Right cardiac atrium (tissue), 5 donors: Measurements from ENCODE around the gene CCDC181. TPM values are rescaled to one million over a fixed set of nuclear protein-coding genes. Genes with fewer than 3 reads are reported as not detected.

ENCODE experiments used
- ATAC-seq, 2 donors: fragments of 200-7000 bp; cut with Tn5 transposase; one replicate each; pipeline versions ENCODE4 v1.8.0 to v1.9.1; 2020; ENCODE audit warnings: moderate library complexity in 2 of 2, mild to moderate bottlenecking in 1 of 2
- DNase-seq, 3 donors: peaks; one replicate each; pipeline ENCODE4 v3.0.0-alpha.2; 2020
- H3K27ac ChIP-seq: one replicate; pipeline ENCODE4 v1.5.1; 2013; ENCODE audit warnings: mild to moderate bottlenecking, low read length, control low read depth, moderate library complexity
- H3K27me3 ChIP-seq: one replicate; pipeline ENCODE4 v1.6.1; 2013; ENCODE audit not compliant: control insufficient read depth, insufficient read depth
- H3K4me1 ChIP-seq: one replicate; pipeline ENCODE4 v1.6.1; 2013; ENCODE audit warnings: low read length; ENCODE audit not compliant: control insufficient read depth, insufficient read depth
- H3K4me3 ChIP-seq: one replicate; pipeline ENCODE4 v1.5.1; 2013; ENCODE audit warnings: low read length, control low read depth
- H3K9me3 ChIP-seq: one replicate; pipeline ENCODE4 v1.6.1; 2013; ENCODE audit warnings: low read length; ENCODE audit not compliant: control insufficient read depth
- WGBS: extraction: QIAGEN DNeasy Blood & Tissue Kit; methylation state at CpG from one replicate; pipeline ENCODE4 v1.1.7; 2013; 5-methylcytosine and 5-hydroxymethylcytosine counted together
- intact Hi-C, 4 donors: fragments of 100-400 bp; cut with DNase I; formaldehyde crosslinking; loops; one replicate each; pipeline versions ENCODE4 v1.11.0 to v1.14.0; 2022 to 2023
- long read RNA-seq, 4 donors: library from polyadenylated mRNA; unstranded; transcript quantifications; one replicate each; pipeline ENCODE4 v2.0.0, GENCODE V29; 2020 to 2021
- polyA plus RNA-seq: library from polyadenylated mRNA; stranded (reverse); fragments of 200-250 nt; gene quantifications from one replicate; pipeline ENCODE4 v1.2.3, GENCODE V29; 2013
- total RNA-seq, 4 donors: library from RNA; stranded (reverse); fragmentation: NEBNext Ultra II Directional; extraction: Animal tissue kit (Norgen Biotek cat#: 25700); gene quantifications; one replicate each; pipeline ENCODE4 v1.2.1, GENCODE V29; 2021
- donor health status: healthy with polysubstance abuse.
- donor health status: DM: no; HTN: yes; CAD: no.
- donor health status: DM: no; HTN: no; CAD: no.
- donor health status: DM: no; HTN: yes; CAD: no; lungs with severe emphysema.
- donor health status: DM: yes; HTN: yes; CAD: no.

The CCDC181 gene
- total RNA-seq = 1 to 10 TPM; 2.2 to 3.3 (median 2.4) TPM
- polyA plus RNA-seq = 1.9 TPM
- long read RNA-seq, donor 1, partial matches to known transcripts = 2 of 7 reads
- long read RNA-seq, donor 1, other reads (novel, unspliced or antisense) = 1 of 7 reads
- long read RNA-seq, donor 2, partial matches to known transcripts = 1 of 5 reads
- long read RNA-seq, donor 2, other reads (novel, unspliced or antisense) = 1 of 5 reads
- long read RNA-seq, donor 3, partial matches to known transcripts = 2 of 4 reads
- long read RNA-seq, donor 3, other reads (novel, unspliced or antisense) = 1 of 4 reads
- long read RNA-seq, donor 4, partial matches to known transcripts = 0 of 2 reads
- long read RNA-seq, donor 4, other reads (novel, unspliced or antisense) = 1 of 2 reads

- peak; percentile 97 to 99 for ATAC-seq
- no peaks in the 10 kb centered on the region for H3K4me1 ChIP-seq
- peak; percentile 78 to 89 (median 87) for DNase-seq
- intact Hi-C loops = no loop called here
- no peaks in the 10 kb centered on the region for H3K27me3 ChIP-seq
- peak within 1 kb of the TSS; percentile 66 for H3K4me3 ChIP-seq
- 2% methylated on average over 29 of the region's 29 CpGs for WGBS
- H3K9me3 ChIP-seq = no peaks in the 10 kb centered on the region
- no peak within 1 kb of the TSS for H3K27ac ChIP-seq
These were observed at the start of gene CCDC181 for GRCh38 chr1:169427081-169427641. TSS of gene CCDC181 (minus strand) at chr1:169427474. CDS start at chr1:169424927, 2,547 bp downstream.

- Histone ChIP-seq H3K4me3 (no peak overlapping the region), H3K27ac (no peak overlapping the region), H3K4me1 (peaks cover 1% of the 10 kb centered on the region), H3K27me3 (no peaks in the 10 kb centered on the region), H3K9me3 (no peaks in the 10 kb centered on the region)
- 70% methylated on average over 3 of the region's 3 CpGs for WGBS
- no peak for DNase-seq
- no peak for ATAC-seq
- intact Hi-C loops = no loop called here
These were observed 48.6 kb upstream of the CCDC181 start for GRCh38 chr1:169475806-169476387.

DNA sequence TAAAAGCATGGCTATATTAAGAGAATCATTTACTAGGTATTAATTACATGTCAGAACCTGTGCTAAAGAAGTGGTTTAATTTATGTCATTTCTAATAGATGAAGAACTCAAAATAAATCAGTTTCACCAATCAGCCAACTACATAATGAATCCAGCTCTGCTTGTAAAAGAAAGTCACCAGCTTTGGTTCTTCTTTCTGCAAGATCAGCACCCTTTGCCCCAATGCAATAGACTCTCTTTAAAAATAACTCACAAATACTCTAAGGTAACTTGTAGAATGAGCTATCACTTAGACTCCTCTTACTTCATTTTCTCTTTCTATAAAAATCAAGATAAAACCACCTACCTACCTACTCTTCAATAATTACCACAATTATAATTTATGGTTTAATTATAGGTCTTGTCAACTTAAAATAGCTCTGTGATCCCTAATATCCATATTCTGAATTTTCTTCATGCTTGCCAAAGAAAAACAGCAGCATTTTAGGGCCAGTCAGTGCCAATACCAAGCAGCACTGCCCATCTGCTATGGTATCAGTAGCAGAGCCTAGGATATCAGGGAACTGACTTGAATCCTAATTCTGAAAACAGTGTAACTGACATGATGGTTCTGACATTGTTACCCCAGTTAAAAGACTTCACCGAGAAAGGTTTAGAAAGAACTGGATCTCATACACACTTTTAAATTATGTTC lies 47.2 kb upstream of the CCDC181 start:
- Histone ChIP-seq H3K27ac (no peak overlapping the region), H3K4me3 (no peak overlapping the region), H3K4me1 (peaks cover 1% of the 10 kb centered on the region), H3K9me3 (no peaks in the 10 kb centered on the region), H3K27me3 (no peaks in the 10 kb centered on the region)
- no peak for ATAC-seq
- no peak for DNase-seq
- 91% methylated on average over 1 of the region's 1 CpG for WGBS
- intact Hi-C loops = no loop called here

DNA sequence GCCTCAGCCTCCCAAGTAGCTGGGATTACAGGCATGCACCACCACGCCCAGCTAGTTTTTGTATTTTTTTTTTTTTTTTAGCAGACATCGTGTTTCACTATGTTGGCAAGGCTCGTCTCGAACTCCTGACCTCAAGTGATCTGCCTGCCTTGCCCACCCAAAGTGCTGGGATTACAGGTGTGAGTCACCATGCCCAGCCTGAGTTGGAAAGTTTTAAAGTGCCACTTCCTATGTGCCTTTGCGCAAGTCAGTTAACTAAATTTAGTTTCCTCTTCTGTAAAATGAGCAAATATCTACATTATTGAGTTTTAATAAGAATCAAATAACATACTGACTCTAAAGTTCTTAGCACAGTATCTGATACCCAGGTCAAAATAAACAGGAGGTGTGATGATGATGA lies 46.1 kb upstream of the CCDC181 start:
- Histone ChIP-seq H3K27me3 (no peaks in the 10 kb centered on the region), H3K4me1 (peaks cover 1% of the 10 kb centered on the region), H3K27ac (no peak overlapping the region), H3K9me3 (no peaks in the 10 kb centered on the region), H3K4me3 (no peak overlapping the region)
- intact Hi-C loops = no loop called here
- 91% methylated on average over 5 of the region's 5 CpGs for WGBS
- no peak for ATAC-seq
- DNase-seq = no peak

DNA sequence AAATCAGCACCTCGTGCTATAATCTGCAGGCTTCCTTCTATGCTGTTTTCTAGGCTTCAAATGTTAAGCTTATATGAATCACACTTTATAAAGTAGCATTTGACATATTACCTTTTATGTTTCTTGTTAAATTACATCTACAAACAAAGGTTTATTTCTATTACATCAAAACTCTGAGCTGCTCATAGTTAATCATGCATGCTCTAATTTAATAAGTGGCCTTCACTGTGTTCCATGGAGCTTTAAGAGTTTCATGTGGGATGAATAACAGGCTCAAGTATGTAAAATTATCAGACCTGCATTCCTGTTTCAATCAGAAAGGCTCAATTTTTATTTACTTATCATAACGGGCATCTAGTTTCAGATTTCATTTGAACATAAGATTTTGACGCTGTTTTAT lies 45.5 kb upstream of the CCDC181 start:
- H3K9me3 ChIP-seq = no peaks in the 10 kb centered on the region
- 91% methylated on average over 3 of the region's 3 CpGs for WGBS
- intact Hi-C loops = no loop called here
- no peak overlapping the region for H3K4me3 ChIP-seq
- ATAC-seq (no peak), DNase-seq (no peak)
- no peaks in the 10 kb centered on the region for H3K27me3 ChIP-seq
- peaks cover 1% of the 10 kb centered on the region for H3K4me1 ChIP-seq
- no peak overlapping the region for H3K27ac ChIP-seq

- H3K27ac ChIP-seq = no peak overlapping the region
These were observed 41.7 kb upstream of the CCDC181 start for GRCh38 chr1:169468982-169469381.

DNA sequence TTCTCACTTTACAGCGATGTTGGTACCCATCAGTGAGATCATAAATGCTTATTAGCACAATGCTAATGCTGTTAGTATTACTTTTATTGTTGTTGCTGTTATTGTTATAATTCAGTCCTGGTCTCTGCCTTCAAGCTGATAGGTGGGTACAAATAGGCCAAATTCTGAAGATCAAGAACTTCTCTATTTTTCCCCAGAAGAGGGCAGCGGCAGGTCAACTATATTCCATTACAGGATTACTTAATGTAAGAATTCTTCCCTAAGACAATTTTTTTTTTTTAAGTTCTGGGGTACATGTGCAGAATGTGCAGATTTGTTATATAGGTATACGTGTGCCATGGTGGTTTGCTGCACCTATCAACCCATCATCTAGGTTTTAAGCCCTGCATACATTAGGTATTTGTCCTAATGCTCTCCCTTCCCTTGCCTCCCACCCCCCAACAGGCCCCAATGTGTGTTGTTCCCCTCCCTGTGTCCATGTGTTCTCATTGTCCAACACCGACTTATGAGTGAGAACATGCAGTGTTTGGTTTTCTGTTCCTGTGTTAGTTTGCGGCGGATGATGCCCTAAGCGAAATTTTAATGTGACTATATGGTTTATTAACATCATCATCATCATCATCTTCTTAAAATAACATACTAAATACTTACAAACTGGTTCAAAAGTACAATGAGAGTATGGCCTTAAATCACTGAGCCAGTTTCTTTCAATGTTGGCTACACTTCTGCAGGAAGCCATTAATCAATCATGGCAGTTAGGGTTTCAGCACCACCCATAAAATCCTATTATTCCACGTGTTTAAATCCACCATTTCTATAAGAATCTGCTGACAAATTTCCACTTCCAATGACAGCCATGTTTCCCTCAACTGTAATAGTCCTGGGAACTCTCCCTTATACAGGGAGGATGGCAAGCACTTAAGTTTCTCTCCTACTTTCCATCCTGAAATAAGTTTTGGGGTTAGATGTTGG lies 39.3 kb upstream of the CCDC181 start:
- ATAC-seq = no peak
- no peak for DNase-seq
- H3K4me3 ChIP-seq = no peak overlapping the region
- no peaks in the 10 kb centered on the region for H3K9me3 ChIP-seq
- WGBS = 79% methylated on average over 8 of the region's 8 CpGs
- intact Hi-C loops = loop anchor here in 2 of 4 donors (5.0 to 10.0 kb wide), 2 partner anchors 76 to 78 kb away; no protein-coding TSS in a partner anchor
- no peak overlapping the region for H3K27ac ChIP-seq
- no peaks in the 10 kb centered on the region for H3K4me1 ChIP-seq
- H3K27me3 ChIP-seq = no peaks in the 10 kb centered on the region

More at GRCh38 chr1:169468982-169469381, 41.7 kb upstream of the CCDC181 start:
- intact Hi-C loops = loop anchor here in 2 of 4 donors (5.0 to 10.0 kb wide), 2 partner anchors 73 to 76 kb away; no protein-coding TSS in a partner anchor
- no peak overlapping the region for H3K4me3 ChIP-seq
- H3K4me1 ChIP-seq = no peaks in the 10 kb centered on the region
- H3K27me3 ChIP-seq = no peaks in the 10 kb centered on the region
- ATAC-seq = no peak
- H3K9me3 ChIP-seq = no peaks in the 10 kb centered on the region
- DNase-seq = no peak

DNA sequence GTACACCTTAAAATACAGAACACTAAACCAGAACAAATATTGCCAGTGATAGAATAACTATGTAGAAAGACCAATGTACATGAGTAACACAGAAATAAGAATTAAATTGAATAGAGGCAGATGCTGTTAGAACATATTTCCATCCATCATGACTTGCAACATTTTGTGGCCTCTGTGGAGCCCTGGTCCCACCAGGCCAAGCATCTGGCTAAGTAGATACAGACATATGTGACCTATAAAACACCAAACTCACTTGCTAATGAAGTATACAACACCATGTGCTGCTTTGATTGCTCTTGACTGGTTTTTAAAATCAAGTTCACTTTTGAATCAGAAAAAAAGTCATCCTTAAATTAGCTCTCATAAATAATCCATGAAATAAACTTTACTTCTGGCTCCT lies 38.0 kb upstream of the CCDC181 start:
- Histone ChIP-seq H3K4me1 (peaks cover 4% of the 10 kb centered on the region), H3K9me3 (no peaks in the 10 kb centered on the region), H3K27me3 (no peaks in the 10 kb centered on the region), H3K27ac (no peak overlapping the region), H3K4me3 (no peak overlapping the region)
- DNase-seq (no peak), ATAC-seq (no peak)
- intact Hi-C loops = loop anchor here in 2 of 4 donors (5.0 to 10.0 kb wide), 2 partner anchors 77 to 80 kb away; no protein-coding TSS in a partner anchor

- H3K4me3 ChIP-seq = no peak overlapping the region
- 96% methylated on average over 5 of the region's 5 CpGs for WGBS
- H3K4me1 ChIP-seq = peaks cover 4% of the 10 kb centered on the region
- no peaks in the 10 kb centered on the region for H3K27me3 ChIP-seq
- no peaks in the 10 kb centered on the region for H3K9me3 ChIP-seq
- intact Hi-C loops = loop anchor here in 1 of 4 donors (10.0 kb wide), 1 partner anchor 82 kb away; no protein-coding TSS in a partner anchor
- DNase-seq (no peak), ATAC-seq (no peak)
- no peak overlapping the region for H3K27ac ChIP-seq
These were observed 35.1 kb upstream of the CCDC181 start for GRCh38 chr1:169462385-169462784.

- no peak overlapping the region for H3K4me3 ChIP-seq
- intact Hi-C loops = loop anchor here in 1 of 4 donors (10.0 kb wide), 1 partner anchor 83 kb away; no protein-coding TSS in a partner anchor
- WGBS = 78% methylated on average over 4 of the region's 4 CpGs
These were observed 34.2 kb upstream of the CCDC181 start for GRCh38 chr1:169461390-169462000.

More at GRCh38 chr1:169461390-169462000, 34.2 kb upstream of the CCDC181 start:
- no peaks in the 10 kb centered on the region for H3K9me3 ChIP-seq
- H3K4me1 ChIP-seq = peaks cover 4% of the 10 kb centered on the region
- H3K27me3 ChIP-seq = no peaks in the 10 kb centered on the region
- DNase-seq (no peak), ATAC-seq (no peak)
- no peak overlapping the region for H3K27ac ChIP-seq
